IPS DF 4.7 (cell line): ENCODE results near the gene CCNK.

Experiments used
- DNase-seq: peaks from one replicate; pipeline ENCODE4 v3.0.0-alpha.2; 2013; ENCODE audit warnings: low spot score; ENCODE audit errors: extremely low read depth

CCNK gene

GRCh38 chr14:99535448-99535847 is 54.2 kb downstream of the CCNK start:
- DNase-seq: no peak

- DNase-seq: no peak
Measured at GRCh38 chr14:99535908-99536778, 54.9 kb downstream of the CCNK start.

GRCh38 chr14:99537399-99537798 is 56.2 kb downstream of the CCNK start:
- no peak for DNase-seq

GRCh38 chr14:99538275-99538674 is 57.1 kb downstream of the CCNK start:
- no peak for DNase-seq

GRCh38 chr14:99538733-99539132 is 57.5 kb downstream of the CCNK start:
- no peak for DNase-seq

- no peak for DNase-seq
Measured at GRCh38 chr14:99539491-99539890, 58.3 kb downstream of the CCNK start.

GRCh38 chr14:99540196-99541032 is 59.2 kb downstream of the CCNK start:
- DNase-seq: no peak

GRCh38 chr14:99541211-99541610 is 60.0 kb downstream of the CCNK start:
- no peak for DNase-seq

- no peak for DNase-seq
Measured at GRCh38 chr14:99541677-99542470, 60.7 kb downstream of the CCNK start.

- DNase-seq: no peak
Measured at GRCh38 chr14:99542566-99542965, 61.4 kb downstream of the CCNK start.

GRCh38 chr14:99543370-99543769 is 62.2 kb downstream of the CCNK start:
- no peak for DNase-seq

GRCh38 chr14:99543985-99544384 is 62.8 kb downstream of the CCNK start:
- no peak for DNase-seq

- DNase-seq: no peak
Measured at GRCh38 chr14:99544991-99545390, 63.8 kb downstream of the CCNK start.

- DNase-seq: no peak
Measured at GRCh38 chr14:99545586-99545985, 64.4 kb downstream of the CCNK start.

- DNase-seq: no peak
Measured at GRCh38 chr14:99546234-99546879, 65.1 kb downstream of the CCNK start.

- DNase-seq: no peak
Measured at GRCh38 chr14:99548255-99548654, 67.0 kb downstream of the CCNK start.

GRCh38 chr14:99548871-99549515 is 67.8 kb downstream of the CCNK start:
- DNase-seq: no peak

GRCh38 chr14:99549684-99550083 is 68.5 kb downstream of the CCNK start:
- no peak for DNase-seq

GRCh38 chr14:99550387-99550992 is 69.3 kb downstream of the CCNK start:
- DNase-seq: no peak
